COLO668 (cell line): Measurements from ENCODE around the gene DUSP1.

Experiments used
- DNase-seq: peaks from one replicate; lab custom pipeline; 2025; ENCODE audit not compliant: unreplicated experiment; lab: John Stamatoyannopoulos, UW

Gene DUSP1

GRCh38 chr5:172764861-172765765, 5.9 kb downstream of the DUSP1 start:
- peak; percentile 90 for DNase-seq

GRCh38 chr5:172763120-172763464, 7.9 kb downstream of the DUSP1 start:
- DNase-seq: no peak

GRCh38 chr5:172762214-172763119, 8.5 kb downstream of the DUSP1 start:
- DNase-seq: no peak

- no peak for DNase-seq
Measured at GRCh38 chr5:172760959-172761358, 10.0 kb downstream of the DUSP1 start.

- no peak for DNase-seq
Measured at GRCh38 chr5:172760136-172760535, 10.9 kb downstream of the DUSP1 start.

- no peak for DNase-seq
Measured at GRCh38 chr5:172758834-172759149, 12.2 kb downstream of the DUSP1 start.

GRCh38 chr5:172758077-172758833, 12.7 kb downstream of the DUSP1 start:
- DNase-seq: no peak

GRCh38 chr5:172757394-172758010, 13.5 kb downstream of the DUSP1 start:
- DNase-seq: no peak

- no peak for DNase-seq
Measured at GRCh38 chr5:172756764-172757393, 14.1 kb downstream of the DUSP1 start.

GRCh38 chr5:172754596-172755356, 16.2 kb downstream of the DUSP1 start:
- DNase-seq: no peak

GRCh38 chr5:172753101-172753500, 17.9 kb downstream of the DUSP1 start:
- no peak for DNase-seq

- no peak for DNase-seq
Measured at GRCh38 chr5:172751761-172752510, 19.1 kb downstream of the DUSP1 start.

- no peak for DNase-seq
Measured at GRCh38 chr5:172749881-172750633, 20.9 kb downstream of the DUSP1 start.

- DNase-seq: no peak
Measured at GRCh38 chr5:172749076-172749475, 21.9 kb downstream of the DUSP1 start.

- DNase-seq: no peak
Measured at GRCh38 chr5:172748341-172748843, 22.6 kb downstream of the DUSP1 start.

- DNase-seq: no peak
Measured at GRCh38 chr5:172747471-172747870, 23.5 kb downstream of the DUSP1 start.

GRCh38 chr5:172746725-172747124, 24.3 kb downstream of the DUSP1 start:
- DNase-seq: no peak

- DNase-seq: no peak
Measured at GRCh38 chr5:172745838-172746237, 25.2 kb downstream of the DUSP1 start.
